Keratinocyte (primary cell): ENCODE results near the gene TRAF2. TPM values are rescaled to one million over a fixed set of nuclear protein-coding genes. Genes with fewer than 3 reads are reported as not detected.

ENCODE experiments used
- DNase-seq: peaks from one replicate; pipeline ENCODE4 v3.0.0-alpha.2; 2011; ENCODE audit warnings: low read depth, missing footprints, low spot score
- FAIRE-seq: peaks from 2 replicates; lab custom pipeline; 2011; peaks lifted over from hg19 to GRCh38; lab: Jason Lieb, UNC
- H2AFZ ChIP-seq: 2 replicates; pipeline ENCODE4 v1.6.0; 2012; ENCODE audit warnings: low read length, control low read depth, inconsistent platforms; ENCODE audit not compliant: control insufficient read depth
- H3K27ac ChIP-seq: 2 replicates; pipeline ENCODE4 v1.5.1; 2011; ENCODE audit warnings: low read length; ENCODE audit not compliant: control insufficient read depth, insufficient read depth
- H3K27me3 ChIP-seq: 3 replicates; pipeline ENCODE4 v1.6.0; 2011; ENCODE audit warnings: low read length; ENCODE audit not compliant: control insufficient read depth, insufficient read depth; ENCODE audit errors: extremely low read depth
- H3K36me3 ChIP-seq, 2 experiments: 2 replicates in 1 of 2; 3 replicates in 1 of 2; pipeline ENCODE4 v1.5.1; 2011; ENCODE audit warnings: low read length in 2 of 2, mild to moderate bottlenecking in 1 of 2; ENCODE audit not compliant: control insufficient read depth in 2 of 2, insufficient read depth in 2 of 2; ENCODE audit errors: extremely low read depth in 1 of 2
- H3K4me1 ChIP-seq: 3 replicates; pipeline ENCODE4 v1.5.1; 2011; ENCODE audit warnings: low read length; ENCODE audit not compliant: control insufficient read depth, insufficient read depth; ENCODE audit errors: extremely low read depth
- H3K4me2 ChIP-seq: 3 replicates; pipeline ENCODE4 v1.6.0; 2011; ENCODE audit warnings: low read depth, low read length; ENCODE audit not compliant: control insufficient read depth, insufficient read depth; ENCODE audit errors: extremely low read depth
- H3K4me3 ChIP-seq, 3 experiments: fragments of 200-600 bp in 1 of 3; sonication (generic) in 1 of 3; 2 replicates in 2 of 3; 3 replicates in 1 of 3; pipeline ENCODE4 v1.5.1; 2011 to 2016; ENCODE audit warnings: low read length in 3 of 3, mild to moderate bottlenecking in 3 of 3, control low read depth in 2 of 3, inconsistent platforms in 1 of 3, low read depth in 1 of 3, mixed read lengths in 1 of 3, mixed run types in 1 of 3, moderate library complexity in 1 of 3; ENCODE audit not compliant: control insufficient read depth in 2 of 3, insufficient read depth in 2 of 3; ENCODE audit errors: extremely low read depth in 1 of 3
- H3K79me2 ChIP-seq: 2 replicates; pipeline ENCODE4 v1.6.0; 2012; ENCODE audit warnings: low read length; ENCODE audit not compliant: control insufficient read depth, insufficient read depth
- H3K9ac ChIP-seq: 3 replicates; pipeline ENCODE4 v1.6.0; 2011; ENCODE audit warnings: low read length; ENCODE audit not compliant: control insufficient read depth, insufficient read depth; ENCODE audit errors: extremely low read depth
- H3K9me1 ChIP-seq: 3 replicates; pipeline ENCODE4 v1.6.0; 2011; ENCODE audit warnings: low read length; ENCODE audit not compliant: control insufficient read depth, insufficient read depth; ENCODE audit errors: extremely low read depth
- H3K9me3 ChIP-seq: 2 replicates; pipeline ENCODE4 v1.5.1; 2012; ENCODE audit warnings: low read depth, low read length; ENCODE audit not compliant: control insufficient read depth
- H4K20me1 ChIP-seq: 3 replicates; pipeline ENCODE4 v1.6.0; 2011; ENCODE audit warnings: low read length; ENCODE audit not compliant: control insufficient read depth, insufficient read depth; ENCODE audit errors: extremely low read depth
- CTCF ChIP-seq, 3 experiments: IDR thresholded peaks in 1 of 3; conservative IDR thresholded peaks in 1 of 3; optimal IDR thresholded peaks in 1 of 3; 2 replicates in 2 of 3; 3 replicates in 1 of 3; pipeline versions ENCODE3 to v1.5.1; 2011; ENCODE audit warnings: low read length in 3 of 3, mild to moderate bottlenecking in 3 of 3, moderate library complexity in 2 of 3, control low read depth in 1 of 3, inconsistent platforms in 1 of 3; ENCODE audit not compliant: insufficient read depth in 2 of 3; ENCODE audit errors: extremely low read depth in 1 of 3
- EZH2 ChIP-seq: IDR thresholded peaks from one replicate; pipeline ENCODE4 v1.6.1; 2012; ENCODE audit warnings: inconsistent platforms, mild to moderate bottlenecking, low read length, moderate library complexity
- dilution Hi-C: fragments of 300-500 bp; cut with MboI; formaldehyde crosslinking; loops from one replicate; pipeline ENCODE4 v1.7.0; 2020; ENCODE audit warnings: low sequenced_read_pairs; ENCODE audit not compliant: extremely low pct_ligation_motif_present
- polyA plus RNA-seq, 5 experiments: library from polyadenylated mRNA; depleted of rRNA in 3 of 5; stranded (reverse) in 3 of 5; stranded (forward) in 1 of 5; unstranded in 1 of 5; fragments of >200 nt; gene quantifications; 1 replicate in 1 of 5; 2 replicates in 3 of 5; 3 replicates in 1 of 5; pipeline versions ENCODE4 v1.2.1 to v1.2.3, GENCODE V29; 2011 to 2012; ENCODE audit warnings: missing spikeins in 2 of 5, low read depth in 1 of 5, low replicate concordance in 1 of 5

Gene TRAF2
- polyA plus RNA-seq, 1 donor (not counting 4 experiments of a cell fraction or from before 2014, with no cell fraction given) = 9.9 TPM

GRCh38 chr9:136886610-136887597, 588 bp downstream of the TRAF2 start:
- no peak overlapping the region for H2AFZ ChIP-seq
- H3K9me1 ChIP-seq = no peaks in the 10 kb centered on the region
- FAIRE-seq (no peak), DNase-seq (no peak)
- no peaks in the 10 kb centered on the region for H3K9me3 ChIP-seq
- H3K27ac ChIP-seq = peak overlapping the region; percentile 76
- dilution Hi-C loops = no loop called here
- H3K4me2 ChIP-seq = peak overlapping the region; percentile 96
- peaks cover 52% of the 10 kb centered on the region for H3K79me2 ChIP-seq
- peaks cover 4 to 5% of the 10 kb centered on the region in 2 experiments for H3K36me3 ChIP-seq
- TF ChIP-seq EZH2 = no peak
- TF ChIP-seq CTCF (optimal IDR thresholded peaks at IDR 0.05 in 1 of 3, IDR thresholded peaks at IDR 0.05 in 1 of 3, conservative IDR thresholded peaks at IDR 0.05 in 1 of 3; ENCODE audit: extremely low read depth in 1 of 3, insufficient read depth in 2 of 3, low read length in 3 of 3) = no peak
- H3K4me3 ChIP-seq = peak overlapping the region; percentile 74 to 87 (median 86)
- peaks cover 26% of the 10 kb centered on the region for H3K4me1 ChIP-seq
- peak overlapping the region; percentile 86 for H3K9ac ChIP-seq
- no peaks in the 10 kb centered on the region for H4K20me1 ChIP-seq
- no peaks in the 10 kb centered on the region for H3K27me3 ChIP-seq

- dilution Hi-C loops = no loop called here
- no peak for TF ChIP-seq CTCF (optimal IDR thresholded peaks at IDR 0.05 in 1 of 3, IDR thresholded peaks at IDR 0.05 in 1 of 3, conservative IDR thresholded peaks at IDR 0.05 in 1 of 3; ENCODE audit: extremely low read depth in 1 of 3, insufficient read depth in 2 of 3, low read length in 3 of 3)
- no peak for TF ChIP-seq EZH2
- Histone ChIP-seq H3K4me3 (no peak overlapping the region), H3K36me3 (peaks cover 7 to 8% of the 10 kb centered on the region in 2 experiments), H3K9ac (no peak overlapping the region), H3K27me3 (no peaks in the 10 kb centered on the region), H3K4me2 (no peak overlapping the region), H4K20me1 (no peaks in the 10 kb centered on the region), H3K9me3 (no peaks in the 10 kb centered on the region), H3K27ac (no peak overlapping the region), H2AFZ (no peak overlapping the region), H3K4me1 (peaks cover 12% of the 10 kb centered on the region), H3K9me1 (no peaks in the 10 kb centered on the region), H3K79me2 (peaks cover 64% of the 10 kb centered on the region)
- FAIRE-seq = no peak
- DNase-seq = no peak
These were observed 2.1 kb downstream of the TRAF2 start for GRCh38 chr9:136888454-136888853.
